Measurements from ENCODE around the gene ALOX12B.

DNA sequence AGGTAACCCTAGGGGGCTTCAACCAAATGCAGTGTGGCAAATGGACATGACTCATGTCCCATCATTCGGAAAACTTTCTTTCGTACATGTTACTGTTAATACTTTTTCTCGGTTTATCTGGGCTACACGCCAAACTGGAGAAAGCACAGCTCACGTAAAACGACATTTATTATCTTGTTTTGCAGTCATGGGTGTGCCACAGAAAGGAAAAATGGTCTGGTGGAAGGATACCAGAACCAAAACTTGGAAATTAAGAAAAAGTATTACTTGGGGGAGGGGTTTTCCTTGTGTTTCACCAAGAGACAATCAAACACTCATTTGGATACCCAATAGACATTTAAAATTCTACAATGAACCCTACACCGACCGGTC, 25.1 kb downstream of the ALOX12B start:
- TF ChIP-seq, protein P1, sequence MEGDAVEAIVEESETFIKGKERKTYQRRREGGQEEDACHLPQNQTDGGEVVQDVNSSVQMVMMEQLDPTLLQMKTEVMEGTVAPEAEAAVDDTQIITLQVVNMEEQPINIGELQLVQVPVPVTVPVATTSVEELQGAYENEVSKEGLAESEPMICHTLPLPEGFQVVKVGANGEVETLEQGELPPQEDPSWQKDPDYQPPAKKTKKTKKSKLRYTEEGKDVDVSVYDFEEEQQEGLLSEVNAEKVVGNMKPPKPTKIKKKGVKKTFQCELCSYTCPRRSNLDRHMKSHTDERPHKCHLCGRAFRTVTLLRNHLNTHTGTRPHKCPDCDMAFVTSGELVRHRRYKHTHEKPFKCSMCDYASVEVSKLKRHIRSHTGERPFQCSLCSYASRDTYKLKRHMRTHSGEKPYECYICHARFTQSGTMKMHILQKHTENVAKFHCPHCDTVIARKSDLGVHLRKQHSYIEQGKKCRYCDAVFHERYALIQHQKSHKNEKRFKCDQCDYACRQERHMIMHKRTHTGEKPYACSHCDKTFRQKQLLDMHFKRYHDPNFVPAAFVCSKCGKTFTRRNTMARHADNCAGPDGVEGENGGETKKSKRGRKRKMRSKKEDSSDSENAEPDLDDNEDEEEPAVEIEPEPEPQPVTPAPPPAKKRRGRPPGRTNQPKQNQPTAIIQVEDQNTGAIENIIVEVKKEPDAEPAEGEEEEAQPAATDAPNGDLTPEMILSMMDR (IDR thresholded peaks at IDR 0.05), result no peak
- TF ChIP-seq POLR2A (IDR thresholded peaks at IDR 0.05), result no peak

Measured in thyroid gland (tissue), 4 donors.